ENCODE data around the gene NHS.

NHS gene

GRCh38 chrX:17778997-17779396 is 404.0 kb downstream of the NHS start:
- no peaks in the 10 kb centered on the region for H3K36me3 ChIP-seq (ENCODE audit: control insufficient read depth, low read length)
- no peaks in the 10 kb centered on the region for H3K27me3 ChIP-seq (ENCODE audit: control insufficient read depth, low read length)
- no peak for TF ChIP-seq CTCF (IDR thresholded peaks at IDR 0.05; ENCODE audit: low read depth, low read length, poor library complexity, severe bottlenecking)
- TF ChIP-seq EZH2phosphoT487 (IDR thresholded peaks at IDR 0.05; ENCODE audit: borderline replicate concordance, low read length) = no peak
- H3K79me2 ChIP-seq (ENCODE audit: control insufficient read depth, low read length) = no peaks in the 10 kb centered on the region
- H3K4me1 ChIP-seq (ENCODE audit: control insufficient read depth, low read length) = no peaks in the 10 kb centered on the region
- no peak overlapping the region for H3K27ac ChIP-seq (ENCODE audit: low read depth, low read length)
- no peaks in the 10 kb centered on the region for H3K9me2 ChIP-seq (replicated peaks; ENCODE audit: control insufficient read depth, low read length)
- H3F3A ChIP-seq (ENCODE audit: control insufficient read depth, insufficient read depth) = no peaks in the 10 kb centered on the region
- no peaks in the 10 kb centered on the region for H3K9me3 ChIP-seq (ENCODE audit: control insufficient read depth, insufficient read depth, low read length)
- no peak overlapping the region for H3K4me2 ChIP-seq (ENCODE audit: low read length)
- no peak overlapping the region for H3K4me3 ChIP-seq (ENCODE audit: low read length)
- H4K20me1 ChIP-seq (ENCODE audit: control insufficient read depth, insufficient read depth, low read depth, low read length) = no peaks in the 10 kb centered on the region

- H3K27me3 ChIP-seq (ENCODE audit: control insufficient read depth, low read length) = no peaks in the 10 kb centered on the region
- no peaks in the 10 kb centered on the region for H3K4me1 ChIP-seq (ENCODE audit: control insufficient read depth, low read length)
- H3K9me2 ChIP-seq (replicated peaks; ENCODE audit: control insufficient read depth, low read length) = no peaks in the 10 kb centered on the region
- no peaks in the 10 kb centered on the region for H3K79me2 ChIP-seq (ENCODE audit: control insufficient read depth, low read length)
- H3K9me3 ChIP-seq (ENCODE audit: control insufficient read depth, insufficient read depth, low read length) = no peaks in the 10 kb centered on the region
- no peak overlapping the region for H3K4me2 ChIP-seq (ENCODE audit: low read length)
- H3K27ac ChIP-seq (ENCODE audit: low read depth, low read length) = no peak overlapping the region
- H3F3A ChIP-seq (ENCODE audit: control insufficient read depth, insufficient read depth) = no peaks in the 10 kb centered on the region
- TF ChIP-seq CTCF (IDR thresholded peaks at IDR 0.05; ENCODE audit: low read depth, low read length, poor library complexity, severe bottlenecking) = no peak
- TF ChIP-seq EZH2phosphoT487 (IDR thresholded peaks at IDR 0.05; ENCODE audit: borderline replicate concordance, low read length) = no peak
- H4K20me1 ChIP-seq (ENCODE audit: control insufficient read depth, insufficient read depth, low read depth, low read length) = no peaks in the 10 kb centered on the region
- no peaks in the 10 kb centered on the region for H3K36me3 ChIP-seq (ENCODE audit: control insufficient read depth, low read length)
- no peak overlapping the region for H3K4me3 ChIP-seq (ENCODE audit: low read length)
Measured at GRCh38 chrX:17779434-17779833, 404.4 kb downstream of the NHS start.

Measured in DOHH2 (cell line).